Gastroesophageal sphincter (tissue), 4 donors: ENCODE results near the gene ZNF264. TPM values are rescaled to one million over a fixed set of nuclear protein-coding genes. Genes with fewer than 3 reads are reported as not detected.

Source experiments
- ATAC-seq: fragments of 150-250 bp; one replicate; pipeline ENCODE4 v1.9.1; 2016; ENCODE audit warnings: mild to moderate bottlenecking, moderate library complexity
- H3K27ac ChIP-seq, 4 donors: fragments of 200-600 bp; sonication (generic) in 3 of 4; 1 replicate in 3 of 4; 2 replicates in 1 of 4; pipeline ENCODE4 v1.5.1; 2016 to 2019
- H3K27me3 ChIP-seq: fragments of 200-600 bp; sonication (generic); one replicate; pipeline ENCODE4 v1.5.1; 2019
- H3K36me3 ChIP-seq, 2 donors: fragments of 200-600 bp; sonication (generic); one replicate each; pipeline ENCODE4 v1.5.1; 2019; ENCODE audit warnings: control low read depth in 1 of 2
- H3K4me1 ChIP-seq, 3 donors: fragments of 200-600 bp; sonication (generic); 1 replicate in 2 of 3; 2 replicates in 1 of 3; pipeline ENCODE4 v1.5.1; 2016 to 2019; ENCODE audit warnings: control low read depth in 2 of 3
- H3K4me3 ChIP-seq, 2 donors: fragments of 200-600 bp; sonication (generic); one replicate each; pipeline ENCODE4 v1.5.1; 2019; ENCODE audit warnings: mild to moderate bottlenecking in 1 of 2, moderate library complexity in 1 of 2
- H3K9me3 ChIP-seq, 3 donors: fragments of 200-600 bp; sonication (generic); one replicate each; pipeline ENCODE4 v1.5.1; 2017 to 2019; ENCODE audit warnings: control low read depth in 2 of 3
- CTCF ChIP-seq, 4 experiments: fragments of 200-600 bp in 2 of 4; fragments of 450-650 bp in 2 of 4; sonication (generic) in 1 of 4; IDR thresholded peaks; one replicate each; pipeline ENCODE4 v1.5.1; 2017 to 2019; ENCODE audit warnings: antibody characterized with exemption in 4 of 4, mild to moderate bottlenecking in 2 of 4, moderate library complexity in 2 of 4
- EP300 ChIP-seq: sonication (generic); formaldehyde crosslinking; IDR thresholded peaks from one replicate; pipeline ENCODE4 v1.6.1; 2017; ENCODE audit warnings: antibody characterized with exemption, mild to moderate bottlenecking
- POLR2A ChIP-seq, 2 donors: fragments of 450-650 bp; IDR thresholded peaks; one replicate each; pipeline ENCODE4 v1.6.1; 2017; ENCODE audit warnings: antibody characterized with exemption in 2 of 2, mild to moderate bottlenecking in 2 of 2, moderate library complexity in 1 of 2
- POLR2AphosphoS5 ChIP-seq: sonication (generic); formaldehyde crosslinking; IDR thresholded peaks from one replicate; pipeline ENCODE4 v1.6.1; 2017; ENCODE audit warnings: antibody characterized with exemption
- WGBS, 2 donors: methylation state at CpG; one replicate each; pipeline ENCODE4 v1.1.5; 2018; ENCODE audit warnings: low coverage in 1 of 2; 5-methylcytosine and 5-hydroxymethylcytosine counted together
- total RNA-seq, 4 donors: library from RNA; depleted of rRNA; stranded (reverse); fragments of >200 nt; gene quantifications; one replicate each; pipeline ENCODE4 v1.1.0, GENCODE V29; 2016

The ZNF264 gene
- total RNA-seq, 4 donors from 2014 or later = 37.2 to 61.3 (median 41.5) TPM

- H3K27ac ChIP-seq = no peak overlapping the region
- ATAC-seq = no peak
- H3K9me3 ChIP-seq = no peaks in the 10 kb centered on the region
- TF ChIP-seq POLR2A (IDR thresholded peaks at IDR 0.05) (no peak), EP300 (no peak), CTCF (IDR thresholded peaks at IDR 0.05) (no peak), POLR2AphosphoS5 (no peak)
- no peaks in the 10 kb centered on the region for H3K36me3 ChIP-seq
- WGBS, 2 donors = 72 to 74% methylated on average over 5 to 7 of the region's 7 CpGs
- H3K27me3 ChIP-seq = no peaks in the 10 kb centered on the region
- no peaks in the 10 kb centered on the region for H3K4me1 ChIP-seq
- H3K4me3 ChIP-seq = no peak overlapping the region
Observed at GRCh38 chr19:57165846-57166245, 25.5 kb upstream of the ZNF264 start.

- 72 to 80% methylated on average over 4 to 6 of the region's 6 CpGs for WGBS, 2 donors
Observed at GRCh38 chr19:57167385-57167784, 23.9 kb upstream of the ZNF264 start, which contains the start of gene DUXA. Gene DUXA, minus strand, starts transcription at chr19:57167485. Its CDS starts 42 bp downstream, at chr19:57167443.

GRCh38 chr19:57171551-57172081 lies 19.7 kb upstream of the ZNF264 start:
- no peaks in the 10 kb centered on the region for H3K36me3 ChIP-seq
- TF ChIP-seq CTCF (IDR thresholded peaks at IDR 0.05) (no peak), EP300 (no peak), POLR2AphosphoS5 (no peak), POLR2A (IDR thresholded peaks at IDR 0.05) (no peak)
- peak; percentile 81 for ATAC-seq
- peaks cover 0 to 16% (median 0%) of the 10 kb centered on the region in 3 donors for H3K4me1 ChIP-seq
- WGBS, 2 donors = 4 to 7% methylated on average over 6 to 7 of the region's 42 CpGs
- H3K27ac ChIP-seq = peak overlapping the region; percentile 6 to 80 (median 74)
- H3K9me3 ChIP-seq = no peaks in the 10 kb centered on the region
- H3K4me3 ChIP-seq = peak overlapping the region; percentile 34 to 63
- H3K27me3 ChIP-seq = no peaks in the 10 kb centered on the region

More at GRCh38 chr19:57167385-57167784, 23.9 kb upstream of the ZNF264 start, which contains the start of gene DUXA:
- no peaks in the 10 kb centered on the region for H3K27me3 ChIP-seq
- H3K36me3 ChIP-seq = no peaks in the 10 kb centered on the region
- H3K9me3 ChIP-seq = no peaks in the 10 kb centered on the region
- H3K27ac ChIP-seq = no peak within 1 kb of the TSS
- H3K4me3 ChIP-seq = no peak within 1 kb of the TSS
- TF ChIP-seq POLR2A (IDR thresholded peaks at IDR 0.05) (no peak), CTCF (IDR thresholded peaks at IDR 0.05) (no peak), POLR2AphosphoS5 (no peak), EP300 (no peak)
- H3K4me1 ChIP-seq = peaks cover 0 to 7% (median 0%) of the 10 kb centered on the region in 3 donors
- no peak for ATAC-seq

GRCh38 chr19:57190301-57190700 lies 999 bp upstream of the ZNF264 start:
- Histone ChIP-seq H3K4me1 (peaks cover 0 to 29% (median 13%) of the 10 kb centered on the region in 3 donors), H3K36me3 (peaks cover 0 to 26% of the 10 kb centered on the region in 2 donors), H3K27me3 (peaks cover 9% of the 10 kb centered on the region), H3K4me3 (no peak overlapping the region), H3K9me3 (no peaks in the 10 kb centered on the region), H3K27ac (no peak overlapping the region)
- no peak for ATAC-seq
- TF ChIP-seq EP300 = no peak
- 82 to 100% methylated on average over 2 to 3 of the region's 3 CpGs for WGBS, 2 donors

- Histone ChIP-seq H3K27ac (peak overlapping the region; percentile 70 to 91 (median 88)), H3K4me3 (peak overlapping the region; percentile 65 to 84)
- WGBS, 2 donors = 2 to 9% methylated on average over 4 to 6 of the region's 9 CpGs
Observed at GRCh38 chr19:57192077-57192420, 749 bp downstream of the ZNF264 start.

More at GRCh38 chr19:57192077-57192420, 749 bp downstream of the ZNF264 start:
- TF ChIP-seq EP300 (no peak), POLR2A (IDR thresholded peaks at IDR 0.05) (no peak), CTCF (IDR thresholded peaks at IDR 0.05) (no peak), POLR2AphosphoS5 (no peak)
- no peaks in the 10 kb centered on the region for H3K9me3 ChIP-seq
- no peak for ATAC-seq
- H3K36me3 ChIP-seq = peaks cover 0 to 44% of the 10 kb centered on the region in 2 donors
- peaks cover 0 to 29% (median 13%) of the 10 kb centered on the region in 3 donors for H3K4me1 ChIP-seq
- H3K27me3 ChIP-seq = no peaks in the 10 kb centered on the region
